Esophagus muscularis mucosa (tissue), 4 donors: Measurements from ENCODE around the gene PM20D1.

Experiments
- CTCF ChIP-seq, 3 experiments: fragments of 200-600 bp in 2 of 3; fragments of 450-650 bp in 1 of 3; sonication (generic) in 2 of 3; IDR thresholded peaks; one replicate each; pipeline ENCODE4 v1.5.1; 2017 to 2019; ENCODE audit warnings: antibody characterized with exemption in 3 of 3, mild to moderate bottlenecking in 2 of 3, moderate library complexity in 1 of 3
- EP300 ChIP-seq: sonication (generic); formaldehyde crosslinking; IDR thresholded peaks from one replicate; pipeline ENCODE4 v1.6.1; 2017; ENCODE audit warnings: antibody characterized with exemption
- POLR2A ChIP-seq: fragments of 450-650 bp; IDR thresholded peaks from one replicate; pipeline ENCODE4 v1.6.1; 2017; ENCODE audit warnings: antibody characterized with exemption, moderate library complexity, mild to moderate bottlenecking, low read depth

- TF ChIP-seq CTCF (IDR thresholded peaks at IDR 0.05) = no peak
- TF ChIP-seq POLR2A = no peak
- TF ChIP-seq EP300 = no peak
These were observed 2.1 kb upstream of the PM20D1 start for GRCh38 chr1:205851993-205852392.
